Measurements from ENCODE around the gene WDR82.

DNA sequence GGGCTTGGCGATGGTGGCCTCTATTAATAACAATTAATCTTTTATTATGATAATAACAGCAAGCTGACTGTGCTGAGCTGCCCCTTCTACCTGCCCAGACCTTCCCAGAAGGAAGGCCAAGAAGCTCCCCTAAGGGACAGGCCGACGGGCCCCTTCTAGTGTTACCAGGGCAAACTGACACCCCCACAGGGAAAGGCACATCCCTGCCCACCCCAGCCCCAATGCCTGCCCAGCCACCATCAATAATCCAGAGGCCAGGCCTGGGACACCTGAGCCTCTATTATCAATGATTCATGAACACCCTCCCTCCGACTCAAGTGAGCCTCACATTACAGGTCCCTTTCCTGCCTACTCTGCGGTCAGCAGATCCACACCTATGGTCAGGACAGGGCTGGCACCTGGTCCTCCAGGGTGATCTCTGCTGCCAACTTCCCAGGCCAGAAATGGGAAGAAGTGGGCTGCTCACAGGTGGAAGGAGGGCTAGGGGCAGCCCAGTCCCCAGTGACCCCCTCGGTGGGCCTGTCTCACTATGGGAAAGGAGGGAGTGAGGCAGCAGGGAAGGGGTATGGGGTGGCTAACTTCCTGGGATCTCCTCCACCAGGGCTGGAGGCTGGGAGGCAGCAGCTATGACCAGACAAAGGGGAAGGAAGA, 41.3 kb downstream of the WDR82 start:
- TF ChIP-seq POLR2AphosphoS5 (IDR thresholded peaks at IDR 0.05; ENCODE audit: low read depth, low read length) (no peak), POLR2A (IDR thresholded peaks at IDR 0.05; ENCODE audit: low read depth, low read length) (no peak), TAF1 (IDR thresholded peaks at IDR 0.05; ENCODE audit: borderline replicate concordance, low read depth, low read length) (no peak)

All from GM12892 (cell line).